SKM-1 (cell line): ENCODE measurements around the gene ZSWIM7.

ENCODE experiments used
- DNase-seq: peaks from one replicate; lab custom pipeline; 2025; ENCODE audit not compliant: unreplicated experiment; lab: John Stamatoyannopoulos, UW

The ZSWIM7 gene

DNA sequence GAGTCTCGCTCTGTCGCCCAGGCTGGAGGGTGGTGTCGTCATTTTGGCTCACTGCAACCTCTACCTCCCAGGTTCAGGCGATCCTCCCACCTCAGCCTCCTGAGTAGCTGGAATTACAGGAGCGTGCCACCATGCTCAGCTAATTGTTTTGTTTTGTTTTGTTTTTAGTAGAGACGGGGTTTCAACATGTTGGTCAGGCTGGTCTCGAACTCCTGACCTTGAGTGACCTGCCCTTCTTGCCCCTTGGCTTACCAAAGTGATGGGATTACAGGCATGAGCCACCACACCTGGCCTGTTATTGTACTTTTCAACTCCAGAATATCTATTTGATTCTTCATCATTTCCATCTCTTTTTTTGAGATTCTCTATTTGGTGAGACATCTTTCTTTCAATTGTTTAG lies 63.6 kb downstream of the ZSWIM7 start:
- no peak for DNase-seq

- no peak for DNase-seq
These were observed 64.6 kb downstream of the ZSWIM7 start for GRCh38 chr17:15934866-15935265.

- no peak for DNase-seq
These were observed 68.1 kb downstream of the ZSWIM7 start for GRCh38 chr17:15931394-15931793.

- DNase-seq, result no peak
These were observed 69.1 kb downstream of the ZSWIM7 start for GRCh38 chr17:15930426-15930825.

- DNase-seq, result no peak
These were observed 69.6 kb downstream of the ZSWIM7 start for GRCh38 chr17:15929941-15930340.

DNA sequence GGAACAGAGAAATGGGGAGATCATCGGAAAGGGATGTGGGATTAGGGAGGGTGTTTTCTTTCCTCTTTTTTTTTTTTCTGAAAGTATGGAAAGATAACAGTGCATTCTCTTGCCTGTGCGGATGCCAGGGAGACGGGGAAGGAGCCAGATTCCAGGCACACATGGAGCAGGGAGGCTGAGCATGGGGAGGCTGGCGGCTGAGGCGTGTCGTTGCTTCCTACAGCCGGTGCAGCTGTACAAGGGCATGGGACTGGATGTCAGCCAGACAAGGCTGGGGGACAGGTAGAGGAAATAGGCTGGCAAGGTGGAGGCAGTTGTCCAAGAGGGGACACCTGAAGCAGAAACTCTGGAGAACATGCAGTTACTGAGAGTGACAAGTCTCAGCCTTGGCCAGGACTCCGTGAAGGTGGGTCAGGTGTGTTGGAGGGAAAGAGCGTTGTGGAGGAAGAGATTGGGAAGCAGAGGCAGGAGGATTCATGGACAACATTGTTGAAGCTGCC lies 71.2 kb downstream of the ZSWIM7 start:
- DNase-seq, result no peak
